GM18507 (cell line): ENCODE results near the gene LSM7.

Source experiments
- DNase-seq: peaks from one replicate; pipeline ENCODE4 v3.0.0; 2011; ENCODE audit warnings: low read depth; ENCODE audit not compliant: insufficient read length; ENCODE audit errors: extremely low spot score
- FAIRE-seq: peaks from 2 replicates; lab custom pipeline; 2011; peaks lifted over from hg19 to GRCh38; lab: Jason Lieb, UNC

LSM7 gene

GRCh38 chr19:2327773-2328400, 499 bp downstream of the LSM7 start:
- DNase-seq (peak; percentile 54), FAIRE-seq (peak; percentile 94)

GRCh38 chr19:2326699-2327360, 1.6 kb downstream of the LSM7 start:
- DNase-seq, result no peak
- FAIRE-seq, result no peak

GRCh38 chr19:2325281-2326046, 2.9 kb downstream of the LSM7 start:
- DNase-seq, result no peak
- FAIRE-seq, result no peak

- FAIRE-seq (no peak), DNase-seq (no peak)
Measured at GRCh38 chr19:2324220-2324948, 4.0 kb downstream of the LSM7 start.

GRCh38 chr19:2323707-2324106, 4.7 kb downstream of the LSM7 start:
- no peak for FAIRE-seq
- DNase-seq, result no peak

GRCh38 chr19:2321565-2322283, 6.7 kb downstream of the LSM7 start:
- no peak for FAIRE-seq
- no peak for DNase-seq

- DNase-seq (no peak), FAIRE-seq (no peak)
Measured at GRCh38 chr19:2320939-2321338, 7.4 kb downstream of the LSM7 start.

GRCh38 chr19:2320049-2320448, 8.3 kb downstream of the LSM7 start:
- FAIRE-seq (no peak), DNase-seq (no peak)

- DNase-seq, result no peak
- FAIRE-seq, result no peak
Measured at GRCh38 chr19:2319551-2319950, 8.8 kb downstream of the LSM7 start.

GRCh38 chr19:2318923-2319322, 9.5 kb downstream of the LSM7 start:
- no peak for DNase-seq
- FAIRE-seq, result no peak

- DNase-seq (no peak), FAIRE-seq (no peak)
Measured at GRCh38 chr19:2317756-2318155, 10.6 kb downstream of the LSM7 start.

GRCh38 chr19:2317300-2317699, 11.1 kb downstream of the LSM7 start:
- DNase-seq (no peak), FAIRE-seq (no peak)

GRCh38 chr19:2315818-2316353, 12.5 kb downstream of the LSM7 start:
- DNase-seq (peak; percentile 52), FAIRE-seq (peak; percentile 89)

- FAIRE-seq (no peak), DNase-seq (no peak)
Measured at GRCh38 chr19:2315121-2315817, 13.1 kb downstream of the LSM7 start.

GRCh38 chr19:2312820-2313501, 15.4 kb downstream of the LSM7 start:
- no peak for DNase-seq

GRCh38 chr19:2311093-2311492, 17.3 kb downstream of the LSM7 start:
- no peak for FAIRE-seq

More at GRCh38 chr19:2312820-2313501, 15.4 kb downstream of the LSM7 start:
- FAIRE-seq, result no peak

GRCh38 chr19:2309734-2310362, 18.5 kb downstream of the LSM7 start:
- no peak for FAIRE-seq
- no peak for DNase-seq

More at GRCh38 chr19:2311093-2311492, 17.3 kb downstream of the LSM7 start:
- no peak for DNase-seq
